IMR-90 (cell line): ENCODE measurements around the gene ZSWIM3. TPM values are rescaled to one million over a fixed set of nuclear protein-coding genes. Genes with fewer than 3 reads are reported as not detected.

ENCODE experiments used
- ATAC-seq: fragments of 200-7000 bp; cut with Tn5 transposase; 2 replicates; pipeline ENCODE4 v1.9.1; 2020; ENCODE audit warnings: low read depth, mild to moderate bottlenecking, moderate library complexity
- BruUV-seq: library from RNA; stranded (reverse); fragments of 400-500 nt; replicated peaks from 2 replicates; lab custom pipeline; 2021; lab: Mats Ljungman, UMichigan
- CTCF ChIA-PET: fragments of 300-600 bp; formaldehyde crosslinking; extraction: SDS; loops from one replicate; lab custom pipeline; 2021; ENCODE audit warnings: antibody characterized with exemption; lab: Yijun Ruan, JAX
- POLR2A ChIA-PET: fragments of 300-600 bp; sonication (Branson Sonifier 250); formaldehyde crosslinking; loops from one replicate; lab custom pipeline; 2022; ENCODE audit warnings: antibody characterized with exemption; ENCODE audit not compliant: unreplicated experiment; lab: Charles Lee
- DNase-seq: peaks from one replicate; pipeline ENCODE4 v3.0.0; 2013
- H2AFZ ChIP-seq: replicated peaks from 2 replicates; pipeline ENCODE3; 2013; ENCODE audit warnings: low read length, mild to moderate bottlenecking; ENCODE audit not compliant: poor library complexity
- H2AK5ac ChIP-seq: 2 replicates; pipeline ENCODE4 v1.6.1; 2013; ENCODE audit warnings: low read depth, low read length, inconsistent platforms
- H2AK9ac ChIP-seq: replicated peaks from 2 replicates; pipeline ENCODE3; 2013; ENCODE audit warnings: mild to moderate bottlenecking, low read depth, low read length, moderate library complexity; ENCODE audit not compliant: poor library complexity
- H2BK120ac ChIP-seq: 2 replicates; pipeline ENCODE4 v1.6.1; 2013; ENCODE audit warnings: low read depth, low read length, inconsistent platforms
- H2BK15ac ChIP-seq: 3 replicates; pipeline ENCODE4 v1.6.1; 2013; ENCODE audit warnings: low read depth, low read length, inconsistent platforms
- H2BK20ac ChIP-seq: 2 replicates; pipeline ENCODE4 v1.6.1; 2013; ENCODE audit warnings: low read depth, mild to moderate bottlenecking, inconsistent platforms, low read length, moderate library complexity
- H2BK5ac ChIP-seq: 2 replicates; pipeline ENCODE4 v1.6.1; 2013; ENCODE audit warnings: mild to moderate bottlenecking, low read depth, low read length, inconsistent platforms; ENCODE audit not compliant: poor library complexity, severe bottlenecking
- H3K14ac ChIP-seq: replicated peaks from 2 replicates; pipeline ENCODE4 v1.6.1; 2013; ENCODE audit warnings: low read depth, low read length, inconsistent platforms
- H3K18ac ChIP-seq: 2 replicates; pipeline ENCODE4 v1.6.1; 2013; ENCODE audit warnings: low read depth, low read length, control low read depth
- H3K23ac ChIP-seq: 2 replicates; pipeline ENCODE4 v1.6.1; 2013; ENCODE audit warnings: low read depth, low read length, inconsistent platforms
- H3K27ac ChIP-seq: 2 replicates; pipeline ENCODE4 v1.5.1; 2013; ENCODE audit warnings: mild to moderate bottlenecking, control low read depth, low read length; ENCODE audit not compliant: insufficient read depth
- H3K27me3 ChIP-seq: 2 replicates; pipeline ENCODE4 v1.6.1; 2013; ENCODE audit warnings: low read length; ENCODE audit not compliant: control insufficient read depth, insufficient read depth
- H3K36me3 ChIP-seq: 2 replicates; pipeline ENCODE4 v1.6.1; 2013; ENCODE audit warnings: low read length, mixed read lengths; ENCODE audit not compliant: control insufficient read depth, insufficient read depth
- H3K4ac ChIP-seq: 2 replicates; pipeline ENCODE4 v1.6.1; 2013; ENCODE audit warnings: low read depth, low read length, inconsistent platforms
- H3K4me1 ChIP-seq: 2 replicates; pipeline ENCODE4 v1.6.1; 2013; ENCODE audit warnings: low read length, mixed read lengths; ENCODE audit not compliant: control insufficient read depth, insufficient read depth
- H3K4me2 ChIP-seq: 2 replicates; pipeline ENCODE4 v1.6.1; 2013; ENCODE audit warnings: low read depth, mild to moderate bottlenecking, control low read depth, low read length, moderate library complexity
- H3K4me3 ChIP-seq: 2 replicates; pipeline ENCODE4 v1.5.1; 2013; ENCODE audit warnings: low read depth, mild to moderate bottlenecking, control low read depth, low read length, moderate library complexity; ENCODE audit not compliant: insufficient read depth
- H3K56ac ChIP-seq: 2 replicates; pipeline ENCODE4 v1.6.1; 2013; ENCODE audit warnings: low read length, inconsistent platforms; ENCODE audit not compliant: insufficient read depth; ENCODE audit errors: extremely low read depth
- H3K79me1 ChIP-seq, 2 experiments: 2 replicates each; pipeline ENCODE4 v1.6.1; 2013; ENCODE audit warnings: low read length in 2 of 2, inconsistent platforms in 1 of 2, low read depth in 1 of 2
- H3K9ac ChIP-seq: 2 replicates; pipeline ENCODE4 v1.6.1; 2013; ENCODE audit warnings: low read depth, low read length, control low read depth
- H3K9me1 ChIP-seq: 2 replicates; pipeline ENCODE4 v1.6.1; 2013; ENCODE audit warnings: low read length, inconsistent platforms; ENCODE audit not compliant: insufficient read depth
- H3K9me3 ChIP-seq: 2 replicates; pipeline ENCODE4 v1.6.1; 2013; ENCODE audit warnings: low read length; ENCODE audit not compliant: control insufficient read depth, insufficient read depth
- H4K20me1 ChIP-seq: 2 replicates; pipeline ENCODE4 v1.6.1; 2013; ENCODE audit warnings: low read length, inconsistent platforms; ENCODE audit not compliant: insufficient read depth
- H4K5ac ChIP-seq: 2 replicates; pipeline ENCODE4 v1.6.1; 2013; ENCODE audit warnings: mild to moderate bottlenecking, low read depth, low read length, control low read depth
- H4K8ac ChIP-seq, 2 experiments: 2 replicates each; pipeline ENCODE4 v1.6.1; 2013; ENCODE audit warnings: low read depth in 2 of 2, low read length in 2 of 2, control low read depth in 1 of 2, inconsistent platforms in 1 of 2
- H4K91ac ChIP-seq: 2 replicates; pipeline ENCODE4 v1.6.1; 2013; ENCODE audit warnings: low read depth, low read length, inconsistent platforms; ENCODE audit not compliant: insufficient read depth
- CEBPB ChIP-seq: IDR thresholded peaks from 2 replicates; pipeline ENCODE4 v1.6.1; 2012; ENCODE audit warnings: low read depth, low read length, improper control_type of control experiment
- MAFK ChIP-seq: IDR thresholded peaks from 2 replicates; pipeline ENCODE4 v1.6.1; 2012; ENCODE audit warnings: low read depth, low read length, improper control_type of control experiment
- MAZ ChIP-seq: IDR thresholded peaks from 2 replicates; pipeline ENCODE4 v1.6.1; 2012; ENCODE audit warnings: low read depth, mild to moderate bottlenecking, low read length, improper control_type of control experiment, moderate library complexity, borderline replicate concordance
- NFE2L2 ChIP-seq: fragments of 150-350 bp; IDR thresholded peaks from 2 replicates; pipeline ENCODE4 v1.6.1; 2016; ENCODE audit warnings: low read depth, mild to moderate bottlenecking, low read length
- RAD21 ChIP-seq: IDR thresholded peaks from 2 replicates; pipeline ENCODE4 v1.6.1; 2012; ENCODE audit warnings: low read length, improper control_type of control experiment
- RFX5 ChIP-seq: IDR thresholded peaks from 2 replicates; pipeline ENCODE4 v1.8.0; 2012; ENCODE audit warnings: low read depth, mild to moderate bottlenecking, low read length, moderate library complexity
- WGBS, 2 experiments: methylation state at CpG; one replicate each; pipeline versions ENCODE4 v1.1.5 to v1.1.7; 2013; ENCODE audit warnings: missing lambda C conversion rate in 2 of 2; ENCODE audit not compliant: insufficient read length in 1 of 2; ENCODE audit errors: extremely low coverage in 2 of 2; 5-methylcytosine and 5-hydroxymethylcytosine counted together
- dilution Hi-C: fragments of 300-500 bp; cut with HindIII; formaldehyde crosslinking; loops from one replicate; pipeline ENCODE4 v1.14.3; 2018; ENCODE audit warnings: low sequenced_read_pairs; ENCODE audit not compliant: unreplicated experiment
- in situ Hi-C: fragments of 300-500 bp; cut with MboI; formaldehyde crosslinking; loops from 3 replicates; pipeline ENCODE4 v1.14.3; 2019; ENCODE audit warnings: low sequenced_read_pairs, inconsistent platforms, mixed read lengths
- intact Hi-C: fragments of 100-400 bp; cut with micrococcal nuclease; formaldehyde crosslinking; loops from 2 replicates; pipeline ENCODE4 v1.10.0; 2022
- polyA plus RNA-seq, 3 experiments: library from polyadenylated mRNA; depleted of rRNA; stranded (reverse); fragments of >200 nt; gene quantifications; 2 replicates each; pipeline ENCODE4 v1.2.3, GENCODE V29; 2012; ENCODE audit warnings: low replicate concordance in 1 of 3
- total RNA-seq: library from RNA; depleted of rRNA; stranded (reverse); fragments of >200 nt; gene quantifications from 2 replicates; pipeline ENCODE4 v1.2.3, GENCODE V29; 2012
- TF ChIP-seq, protein P1 (sequence below): fragments of 150-350 bp; IDR thresholded peaks from 2 replicates; pipeline ENCODE4 v1.6.1; 2016; ENCODE audit warnings: low read depth, mild to moderate bottlenecking, low read length, moderate library complexity, borderline replicate concordance

Gene ZSWIM3
- total and polyA plus RNA-seq, 2 of the 4 experiments (the other 2 are of a cell fraction): 3.3 to 8.6 TPM

DNA sequence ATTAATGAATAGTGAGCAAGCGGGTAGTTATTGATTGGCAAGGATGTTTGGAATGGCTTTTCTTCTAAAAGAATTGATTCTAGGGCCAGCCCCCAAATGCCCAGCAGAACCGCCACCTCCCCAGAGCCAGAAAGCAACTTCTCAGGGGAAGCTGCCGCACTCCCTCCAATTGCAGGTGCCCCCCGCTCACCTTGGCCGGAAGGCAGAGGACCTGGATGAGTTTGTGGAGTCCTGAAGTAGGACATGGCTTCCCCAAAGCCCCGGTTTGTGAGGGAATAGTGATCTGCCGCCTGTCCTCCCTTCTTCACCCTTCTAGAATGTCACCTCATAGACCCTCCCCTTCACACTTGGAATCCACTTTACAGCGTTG, 29.9 kb downstream of the ZSWIM3 start, which contains the start of gene SPATA25:
TSS of gene SPATA25 (minus strand) at position 277 of the 370 bp plus-strand sequence. CDS start at position 245, 32 bp downstream.
- H3K18ac ChIP-seq: no peak within 1 kb of the TSS
- H3K4me1 ChIP-seq: peaks cover 5% of the 10 kb centered on the region; the same call in 1 of the 2 replicates
- ChIA-PET CTCF (no interaction called here), POLR2A (no interaction called here)
- no TSS peak for BruUV-seq
- H3K79me1 ChIP-seq: peaks cover 10 to 63% of the 10 kb centered on the region in 2 experiments; a peak in 3 of 4 replicates
- TF ChIP-seq CEBPB (no peak), MAFK (no peak), NFE2L2 (no peak), RAD21 (no peak), RFX5 (no peak), MAZ (no peak)
- TF ChIP-seq, protein P1, sequence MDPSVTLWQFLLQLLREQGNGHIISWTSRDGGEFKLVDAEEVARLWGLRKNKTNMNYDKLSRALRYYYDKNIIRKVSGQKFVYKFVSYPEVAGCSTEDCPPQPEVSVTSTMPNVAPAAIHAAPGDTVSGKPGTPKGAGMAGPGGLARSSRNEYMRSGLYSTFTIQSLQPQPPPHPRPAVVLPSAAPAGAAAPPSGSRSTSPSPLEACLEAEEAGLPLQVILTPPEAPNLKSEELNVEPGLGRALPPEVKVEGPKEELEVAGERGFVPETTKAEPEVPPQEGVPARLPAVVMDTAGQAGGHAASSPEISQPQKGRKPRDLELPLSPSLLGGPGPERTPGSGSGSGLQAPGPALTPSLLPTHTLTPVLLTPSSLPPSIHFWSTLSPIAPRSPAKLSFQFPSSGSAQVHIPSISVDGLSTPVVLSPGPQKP: no peak
- H3K27ac ChIP-seq: no peak within 1 kb of the TSS
- no CpG with 5 or more reads among the region's 8 CpGs for WGBS, 2 experiments
- no peak within 1 kb of the TSS for H2AK9ac ChIP-seq
- no peak within 1 kb of the TSS for H3K4me3 ChIP-seq
- H4K5ac ChIP-seq: no peak within 1 kb of the TSS
- H3K14ac ChIP-seq: no peak within 1 kb of the TSS
- dilution Hi-C loops (no loop called here), in situ Hi-C loops (no loop called here), intact Hi-C loops (no loop called here)
- no peak within 1 kb of the TSS for H2BK120ac ChIP-seq
- ATAC-seq (no peak), DNase-seq (no peak)
- no peak within 1 kb of the TSS for H3K56ac ChIP-seq
- no peak within 1 kb of the TSS for H2BK15ac ChIP-seq
- H4K91ac ChIP-seq: no peak within 1 kb of the TSS
- H4K8ac ChIP-seq: no peak within 1 kb of the TSS
- H2BK20ac ChIP-seq: no peak within 1 kb of the TSS
- H2AK5ac ChIP-seq: no peak within 1 kb of the TSS
- no peak within 1 kb of the TSS for H3K4me2 ChIP-seq
- H3K9me3 ChIP-seq: no peaks in the 10 kb centered on the region
- no peaks in the 10 kb centered on the region for H3K27me3 ChIP-seq
- H3K4ac ChIP-seq: no peak within 1 kb of the TSS
- H3K9ac ChIP-seq: no peak within 1 kb of the TSS
- H2AFZ ChIP-seq: no peak within 1 kb of the TSS
- H2BK5ac ChIP-seq: no peak within 1 kb of the TSS
- H4K20me1 ChIP-seq: peaks cover 3% of the 10 kb centered on the region; the same call in 1 of the 2 replicates
- H3K36me3 ChIP-seq: peaks cover 26% of the 10 kb centered on the region
- H3K9me1 ChIP-seq: peaks cover 5% of the 10 kb centered on the region
- no peak within 1 kb of the TSS for H3K23ac ChIP-seq
